Small intestine (tissue), 7 donors: ENCODE measurements around the gene LRRC32. TPM values are rescaled to one million over a fixed set of nuclear protein-coding genes. Genes with fewer than 3 reads are reported as not detected.
"Not testable (repeated sequence)": the region's sequence is repeated elsewhere in the genome, so short reads cannot be mapped to it uniquely, and the experiment has no call there.

ENCODE experiments used
- DNase-seq, 2 donors: peaks; one replicate each; pipeline versions ENCODE4 v3.0.0 to v3.0.0-alpha.2; 2013
- FAIRE-seq: peaks from 2 replicates; lab custom pipeline; 2012; peaks lifted over from hg19 to GRCh38; lab: Jason Lieb, UNC
- H3K27ac ChIP-seq, 3 donors: one replicate each; pipeline ENCODE4 v1.5.1; 2013; ENCODE audit warnings: low read length in 2 of 3, mild to moderate bottlenecking in 2 of 3, control low read depth in 1 of 3, inconsistent platforms in 1 of 3, low read depth in 1 of 3, moderate library complexity in 1 of 3
- H3K27me3 ChIP-seq, 3 donors: one replicate each; pipeline ENCODE4 v1.6.1; 2013; ENCODE audit warnings: low read length in 3 of 3, inconsistent platforms in 1 of 3; ENCODE audit not compliant: control insufficient read depth in 3 of 3, insufficient read depth in 3 of 3
- H3K36me3 ChIP-seq, 3 donors: one replicate each; pipeline ENCODE4 v1.6.1; 2013; ENCODE audit warnings: low read length in 3 of 3, inconsistent platforms in 1 of 3, low read depth in 1 of 3, mild to moderate bottlenecking in 1 of 3, moderate library complexity in 1 of 3; ENCODE audit not compliant: control insufficient read depth in 3 of 3, insufficient read depth in 2 of 3
- H3K4me1 ChIP-seq, 3 donors: one replicate each; pipeline ENCODE4 v1.6.1; 2013; ENCODE audit warnings: low read length in 2 of 3, inconsistent platforms in 1 of 3, low read depth in 1 of 3, mild to moderate bottlenecking in 1 of 3, moderate library complexity in 1 of 3; ENCODE audit not compliant: control insufficient read depth in 3 of 3, insufficient read depth in 2 of 3
- H3K4me3 ChIP-seq, 3 donors: one replicate each; pipeline ENCODE4 v1.5.1; 2013; ENCODE audit warnings: low read length in 3 of 3, control low read depth in 1 of 3, inconsistent platforms in 1 of 3, low read depth in 1 of 3, mild to moderate bottlenecking in 1 of 3, moderate library complexity in 1 of 3
- H3K9me3 ChIP-seq, 2 donors: one replicate each; pipeline ENCODE4 v1.6.1; 2013; ENCODE audit warnings: low read depth in 1 of 2, low read length in 1 of 2; ENCODE audit not compliant: control insufficient read depth in 2 of 2, insufficient read depth in 1 of 2
- WGBS, 3 donors: extraction: QIAGEN DNeasy Blood & Tissue Kit; methylation state at CpG; one replicate each; pipeline ENCODE4 v1.1.7; 2013; 5-methylcytosine and 5-hydroxymethylcytosine counted together
- polyA plus RNA-seq, 4 donors: library from polyadenylated mRNA; stranded (reverse) in 3 of 4; unstranded in 1 of 4; fragments of 200-250 nt in 3 of 4; fragments of 120-200 nt in 1 of 4; gene quantifications; one replicate each; pipeline versions ENCODE4 v1.2.1 to v1.2.3, GENCODE V29; 2013
- donor health status: healthy with polysubstance abuse.
- donor health status: control.
- donor health status: control.
- donor health status: Bipolar disorder and iron deficiency.
- donor health status: healthy.

Gene LRRC32
- polyA plus RNA-seq, 4 donors = 2.2 to 44.7 (median 7.3) TPM

DNA sequence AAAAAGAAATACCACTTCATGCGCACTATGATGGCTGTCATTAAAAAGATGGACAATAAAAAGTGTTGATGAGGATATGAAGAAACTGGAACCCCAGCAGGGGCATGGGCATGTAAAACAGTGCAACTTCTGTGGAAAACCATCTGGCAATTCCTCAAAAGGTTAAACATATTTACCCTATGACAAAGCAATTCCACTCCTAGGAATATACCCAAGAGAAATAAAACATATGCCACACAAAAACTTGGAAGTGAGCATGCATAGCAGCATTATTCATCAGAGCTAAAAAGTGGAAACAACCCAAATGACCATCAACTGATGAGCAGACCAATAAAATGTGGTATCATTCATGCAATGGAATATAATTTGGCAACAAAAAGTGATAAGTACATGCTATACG, 50.1 kb downstream of the LRRC32 start:
- no peak for DNase-seq
- Histone ChIP-seq H3K4me3 (no peak overlapping the region), H3K4me1 (no peaks in the 10 kb centered on the region), H3K27me3 (no peaks in the 10 kb centered on the region), H3K9me3 (peaks cover 0 to 2% of the 10 kb centered on the region in 2 donors), H3K27ac (no peak overlapping the region), H3K36me3 (no peaks in the 10 kb centered on the region)
- no peak for FAIRE-seq
- 95 to 100% (median 99%) methylated on average over 2 of the region's 2 CpGs for whole genome bisulfite sequencing, 3 donors

DNA sequence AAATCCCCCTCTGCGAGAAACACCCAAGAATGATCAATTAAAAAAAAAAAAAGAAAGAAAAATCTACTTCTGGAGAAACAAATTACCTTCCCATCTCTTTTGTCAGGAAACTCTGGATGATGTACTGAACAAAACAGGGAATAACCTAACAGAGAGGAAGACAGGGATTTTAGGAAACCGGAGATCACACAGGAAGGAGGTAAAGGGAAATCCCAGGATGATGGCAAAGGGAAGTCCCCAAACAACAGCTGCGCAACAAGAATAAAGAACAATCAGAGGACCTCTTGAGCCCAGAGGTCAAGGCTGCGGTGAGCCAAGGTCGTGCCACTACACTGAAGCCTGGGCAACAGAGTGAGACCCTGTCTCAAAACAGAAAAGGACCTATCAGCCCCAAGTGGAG, 50.7 kb downstream of the LRRC32 start:
- FAIRE-seq, H3K4me3 ChIP-seq: not testable (repeated sequence)
- 71 to 89% (median 82%) methylated on average over 2 to 5 of the region's 5 CpGs for WGBS, 3 donors

DNA sequence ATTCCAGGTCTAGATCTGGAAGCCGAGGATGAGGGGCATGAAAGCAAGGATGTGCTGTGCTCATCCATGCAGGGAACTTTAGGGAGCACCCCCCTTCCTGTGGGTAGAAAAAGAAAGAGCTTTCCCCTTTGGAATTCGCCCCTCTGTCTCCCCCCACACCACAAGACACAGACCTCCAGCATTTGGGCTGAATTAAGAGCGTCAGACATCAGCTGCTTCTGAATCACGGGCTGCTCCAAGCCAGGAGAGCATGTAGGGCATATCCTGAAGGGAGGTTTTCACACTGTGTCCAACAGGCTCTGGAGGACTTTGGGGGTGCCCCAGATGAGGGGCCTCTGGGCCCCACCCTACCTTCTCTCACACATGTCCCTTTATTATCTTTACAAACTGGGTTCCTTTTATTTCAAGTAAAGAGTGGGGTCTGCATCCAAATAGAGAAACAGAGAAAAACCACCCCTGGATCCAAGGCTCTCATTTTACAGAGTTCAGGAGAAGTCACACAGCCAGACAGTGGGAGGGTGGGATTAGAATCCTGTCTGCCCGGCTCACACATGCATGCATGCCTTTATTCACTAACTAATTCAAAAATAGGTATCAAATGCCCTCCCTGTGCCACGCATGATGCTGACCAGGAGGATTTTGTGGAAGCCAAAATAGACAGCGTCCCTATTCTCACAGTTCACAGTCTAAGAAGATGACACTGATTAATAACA, 52.8 kb downstream of the LRRC32 start:
- H3K4me1 ChIP-seq = no peaks in the 10 kb centered on the region
- FAIRE-seq = no peak
- H3K27ac ChIP-seq = no peak overlapping the region
- no peak overlapping the region for H3K4me3 ChIP-seq
- no peak for DNase-seq
- no peaks in the 10 kb centered on the region for H3K9me3 ChIP-seq
- no peaks in the 10 kb centered on the region for H3K27me3 ChIP-seq
- WGBS, 3 donors = 79 to 87% (median 82%) methylated on average over 7 of the region's 7 CpGs
- no peaks in the 10 kb centered on the region for H3K36me3 ChIP-seq

More for the DNA sequence above, 50.7 kb downstream of the LRRC32 start:
- H3K27me3 ChIP-seq, DNase-seq, H3K27ac ChIP-seq, H3K4me1 ChIP-seq, H3K9me3 ChIP-seq, H3K36me3 ChIP-seq: not testable (repeated sequence)

DNA sequence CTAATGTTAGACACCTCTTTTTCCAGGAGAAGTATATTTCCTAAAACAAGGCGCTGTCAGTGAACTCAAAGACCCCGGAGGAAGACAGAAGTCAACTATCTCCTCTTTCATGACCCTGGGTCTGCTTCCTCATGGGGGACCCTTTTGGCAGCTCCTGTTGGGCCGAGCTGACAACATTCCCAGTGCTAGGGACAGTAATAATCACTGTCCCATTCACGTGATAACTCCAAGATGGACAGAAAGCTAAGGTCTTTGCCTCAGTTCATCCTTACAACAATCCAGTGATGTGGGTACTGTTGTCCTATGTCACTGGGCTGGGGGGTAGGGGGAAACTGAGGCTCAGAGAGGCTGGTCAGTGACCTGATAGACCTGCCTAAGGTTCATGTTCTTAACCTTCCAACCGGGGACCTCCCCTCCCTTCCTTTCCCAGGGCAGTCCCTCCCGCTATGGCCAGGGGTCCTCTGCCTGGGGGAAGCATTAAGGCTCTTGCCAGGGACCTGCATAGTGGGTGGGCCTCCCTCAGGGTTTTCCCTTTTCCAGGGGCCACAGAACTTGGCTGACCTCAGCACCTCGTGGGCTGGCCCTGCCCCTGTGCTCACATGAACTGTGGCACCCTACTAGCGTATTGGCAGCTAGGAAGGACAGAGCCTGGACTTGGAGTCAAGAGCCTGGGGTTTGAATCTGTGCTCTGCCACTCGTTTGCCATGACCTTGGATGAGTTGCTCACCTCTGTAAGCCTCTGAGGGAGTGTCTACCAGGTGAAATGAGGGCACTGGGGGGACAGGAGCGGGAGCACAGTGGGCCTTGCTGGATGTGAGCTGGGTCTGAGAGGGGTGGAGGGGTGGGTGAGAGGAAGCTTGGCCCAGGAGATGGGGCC, 53.6 kb downstream of the LRRC32 start:
- FAIRE-seq = no peak

DNA sequence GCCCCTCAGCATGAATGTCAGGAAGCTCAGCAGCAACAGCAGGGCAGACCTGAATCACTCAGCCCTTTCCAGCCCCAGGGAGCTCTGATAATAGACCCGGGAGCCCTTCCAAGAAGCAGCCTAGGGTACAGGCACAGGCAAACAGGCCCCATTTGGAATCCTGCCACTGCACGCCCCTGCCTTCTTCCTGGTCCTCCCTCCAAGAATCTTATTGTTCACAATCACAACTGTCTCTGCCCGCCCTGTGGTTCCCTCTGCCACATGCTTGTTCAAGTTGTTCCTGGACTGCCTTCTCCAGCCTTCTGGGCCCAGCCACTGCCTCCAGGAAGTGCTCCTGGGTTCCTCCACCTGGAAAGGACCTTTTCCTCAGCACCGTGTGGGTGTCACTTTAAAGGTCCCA, 54.6 kb downstream of the LRRC32 start:
- Histone ChIP-seq H3K9me3 (no peaks in the 10 kb centered on the region), H3K27me3 (no peaks in the 10 kb centered on the region), H3K27ac (peak overlapping the region in 1 of 3 donors; percentile 61), H3K36me3 (no peaks in the 10 kb centered on the region), H3K4me1 (no peaks in the 10 kb centered on the region), H3K4me3 (no peak overlapping the region)
- FAIRE-seq (no peak), DNase-seq (no peak)
- WGBS, 3 donors = 17 to 42% (median 27%) methylated on average over 4 of the region's 4 CpGs

More for the DNA sequence above, 53.6 kb downstream of the LRRC32 start:
- H3K4me3 ChIP-seq = no peak overlapping the region
- no peaks in the 10 kb centered on the region for H3K36me3 ChIP-seq
- H3K27me3 ChIP-seq = no peaks in the 10 kb centered on the region
- WGBS, 3 donors = 74 to 81% (median 77%) methylated on average over 10 of the region's 10 CpGs
- no peaks in the 10 kb centered on the region for H3K9me3 ChIP-seq
- H3K27ac ChIP-seq = no peak overlapping the region
- no peaks in the 10 kb centered on the region for H3K4me1 ChIP-seq
- DNase-seq = no peak

DNA sequence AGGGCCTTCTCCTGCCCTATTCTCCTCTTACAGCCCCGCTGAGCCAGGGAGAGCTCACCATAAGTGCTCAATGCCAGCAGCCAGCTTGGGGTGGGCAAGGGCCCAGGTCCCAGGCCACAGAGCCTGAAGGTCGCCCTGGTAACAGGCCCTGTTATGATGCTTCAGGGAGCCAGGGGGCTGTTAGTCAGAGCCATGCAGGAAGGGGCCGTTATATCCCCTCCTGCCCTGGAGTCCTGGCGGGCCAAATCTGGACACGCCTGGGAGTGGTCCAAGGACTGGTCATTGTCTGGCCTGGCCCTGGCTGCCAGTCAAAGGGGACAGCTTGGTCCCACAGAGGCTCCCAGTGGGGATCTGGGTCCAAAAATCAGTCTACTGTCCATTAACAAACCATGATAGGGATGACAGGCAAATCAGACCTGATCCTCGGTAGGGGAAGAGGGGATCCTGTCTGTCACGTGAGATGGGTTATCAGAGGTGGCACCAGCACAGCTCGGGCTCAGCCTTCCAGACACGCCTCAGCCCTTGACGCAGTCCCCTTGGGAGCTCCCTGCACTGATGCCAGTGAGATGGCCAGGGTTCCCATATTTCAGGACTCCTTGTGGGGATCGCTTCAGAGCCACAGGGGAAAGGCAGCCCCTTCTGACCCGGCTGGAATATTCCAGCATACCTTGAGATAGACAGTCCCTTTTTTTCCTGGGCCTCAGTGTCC, 55.9 kb downstream of the LRRC32 start:
- 79 to 89% (median 83%) methylated on average over 12 of the region's 12 CpGs for WGBS, 3 donors
- no peaks in the 10 kb centered on the region for H3K27me3 ChIP-seq
- H3K4me3 ChIP-seq = no peak overlapping the region
- no peaks in the 10 kb centered on the region for H3K4me1 ChIP-seq
- FAIRE-seq (no peak), DNase-seq (no peak)
- H3K27ac ChIP-seq = peak overlapping the region in 1 of 3 donors; percentile 61
- H3K9me3 ChIP-seq = no peaks in the 10 kb centered on the region
- H3K36me3 ChIP-seq = no peaks in the 10 kb centered on the region

DNA sequence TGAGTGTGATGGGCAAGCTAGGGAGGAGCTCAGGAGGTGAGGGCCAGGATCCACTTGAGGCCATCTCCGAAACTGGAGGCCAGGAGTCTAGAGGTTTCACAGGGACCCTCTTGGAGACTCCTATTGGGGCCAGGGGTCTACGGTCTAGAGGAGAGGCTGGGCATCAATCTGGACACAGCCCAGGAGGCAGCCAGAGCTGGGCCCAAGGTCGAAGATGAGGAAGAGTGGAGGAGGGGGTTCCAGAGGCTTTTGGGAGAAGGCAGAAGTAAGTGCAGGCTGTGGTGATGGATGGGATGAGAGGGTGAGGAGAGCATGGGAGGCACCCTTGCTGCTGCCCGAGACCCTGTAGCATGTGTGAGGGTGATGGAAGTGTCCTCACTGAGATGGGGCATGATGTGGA, 56.6 kb downstream of the LRRC32 start:
- Histone ChIP-seq H3K36me3 (no peaks in the 10 kb centered on the region), H3K9me3 (no peaks in the 10 kb centered on the region), H3K27me3 (no peaks in the 10 kb centered on the region), H3K4me1 (no peaks in the 10 kb centered on the region), H3K4me3 (no peak overlapping the region), H3K27ac (peak overlapping the region in 1 of 3 donors; percentile 48)
- FAIRE-seq (no peak), DNase-seq (no peak)
- WGBS, 3 donors = 67 to 90% (median 86%) methylated on average over 4 of the region's 4 CpGs

DNA sequence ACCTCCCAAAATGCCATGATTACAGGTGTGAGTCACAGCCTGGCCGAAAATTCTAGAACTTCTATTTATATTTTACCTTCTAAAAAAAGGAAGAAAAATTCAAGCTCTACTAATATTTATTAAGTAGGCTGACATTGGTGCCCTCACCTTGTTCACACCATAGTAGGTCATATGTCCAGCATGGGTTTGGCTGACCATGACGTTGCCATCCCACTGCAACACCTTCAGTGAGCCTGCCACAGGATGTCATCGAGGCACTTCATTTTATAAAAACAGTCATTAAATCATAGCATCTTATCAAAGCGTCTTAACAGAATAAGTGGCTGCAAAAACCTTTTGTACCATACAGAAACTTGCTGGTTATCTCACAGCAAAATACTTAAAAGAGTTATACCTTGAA, 58.3 kb downstream of the LRRC32 start:
- H3K4me3 ChIP-seq = no peak overlapping the region
- H3K9me3 ChIP-seq = peaks cover 0 to 5% of the 10 kb centered on the region in 2 donors
- no peaks in the 10 kb centered on the region for H3K4me1 ChIP-seq
- H3K27ac ChIP-seq = no peak overlapping the region
- WGBS, 3 donors = 82 to 88% (median 88%) methylated on average over 4 of the region's 4 CpGs
- DNase-seq (no peak), FAIRE-seq (no peak)
- no peaks in the 10 kb centered on the region for H3K36me3 ChIP-seq
- no peaks in the 10 kb centered on the region for H3K27me3 ChIP-seq
